ENCODE results near the gene PLEKHA7. TPM values are rescaled to one million over a fixed set of nuclear protein-coding genes. Genes with fewer than 3 reads are reported as not detected.
"Not testable (repeated sequence)": the region's sequence is repeated elsewhere in the genome, so short reads cannot be mapped to it uniquely, and the experiment has no call there.

The PLEKHA7 gene
- total and polyA plus RNA-seq, 2 donors from 2014 or later: 24.4 to 65.7 TPM

DNA sequence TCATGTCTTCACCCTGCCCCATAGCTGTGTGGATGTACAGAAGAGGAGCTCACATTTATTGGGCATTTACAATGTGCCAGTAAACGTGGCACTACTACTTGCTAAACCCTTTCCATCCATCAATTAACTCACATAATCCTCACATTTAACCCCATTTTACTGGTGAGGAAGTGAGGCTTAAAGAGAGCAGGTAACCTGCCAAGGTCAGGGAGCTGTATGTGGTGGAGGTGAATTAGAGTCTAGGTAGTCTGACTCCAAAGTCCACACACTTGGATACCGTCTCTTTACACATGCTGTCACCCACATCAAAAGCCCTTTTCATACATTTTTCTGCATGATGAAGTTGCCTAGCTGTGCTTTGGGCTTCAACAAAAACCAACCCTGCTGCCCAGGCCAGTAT is 10.8 kb downstream of the PLEKHA7 start:
- FAIRE-seq (no peak), DNase-seq (no peak)
- Histone ChIP-seq H3K36me3 (ENCODE audit: control insufficient read depth in 2 of 3, insufficient read depth in 3 of 3, low read length in 3 of 3) (no peaks in the 10 kb centered on the region), H3K4me3 (ENCODE audit: low read length in 3 of 3) (no peak overlapping the region), H3K27me3 (ENCODE audit: control insufficient read depth, insufficient read depth, low read length) (no peaks in the 10 kb centered on the region), H3K4me1 (ENCODE audit: control insufficient read depth in 2 of 3, insufficient read depth in 2 of 3, low read depth in 1 of 3, low read length in 3 of 3) (peaks cover 0 to 34% (median 14%) of the 10 kb centered on the region in 3 donors), H3K9me3 (ENCODE audit: control insufficient read depth in 2 of 3, insufficient read depth in 1 of 3, low read length in 3 of 3) (no peaks in the 10 kb centered on the region), H3K9ac (ENCODE audit: low read length in 3 of 3) (no peak overlapping the region), H3K27ac (ENCODE audit: low read depth in 2 of 2, low read length in 2 of 2) (no peak overlapping the region)
- TF ChIP-seq, protein P1, sequence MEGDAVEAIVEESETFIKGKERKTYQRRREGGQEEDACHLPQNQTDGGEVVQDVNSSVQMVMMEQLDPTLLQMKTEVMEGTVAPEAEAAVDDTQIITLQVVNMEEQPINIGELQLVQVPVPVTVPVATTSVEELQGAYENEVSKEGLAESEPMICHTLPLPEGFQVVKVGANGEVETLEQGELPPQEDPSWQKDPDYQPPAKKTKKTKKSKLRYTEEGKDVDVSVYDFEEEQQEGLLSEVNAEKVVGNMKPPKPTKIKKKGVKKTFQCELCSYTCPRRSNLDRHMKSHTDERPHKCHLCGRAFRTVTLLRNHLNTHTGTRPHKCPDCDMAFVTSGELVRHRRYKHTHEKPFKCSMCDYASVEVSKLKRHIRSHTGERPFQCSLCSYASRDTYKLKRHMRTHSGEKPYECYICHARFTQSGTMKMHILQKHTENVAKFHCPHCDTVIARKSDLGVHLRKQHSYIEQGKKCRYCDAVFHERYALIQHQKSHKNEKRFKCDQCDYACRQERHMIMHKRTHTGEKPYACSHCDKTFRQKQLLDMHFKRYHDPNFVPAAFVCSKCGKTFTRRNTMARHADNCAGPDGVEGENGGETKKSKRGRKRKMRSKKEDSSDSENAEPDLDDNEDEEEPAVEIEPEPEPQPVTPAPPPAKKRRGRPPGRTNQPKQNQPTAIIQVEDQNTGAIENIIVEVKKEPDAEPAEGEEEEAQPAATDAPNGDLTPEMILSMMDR (IDR thresholded peaks at IDR 0.05; ENCODE audit: borderline replicate concordance, extremely low read depth, insufficient read depth): no peak
- intact Hi-C loops (cut with DNase I): no loop called here

DNA sequence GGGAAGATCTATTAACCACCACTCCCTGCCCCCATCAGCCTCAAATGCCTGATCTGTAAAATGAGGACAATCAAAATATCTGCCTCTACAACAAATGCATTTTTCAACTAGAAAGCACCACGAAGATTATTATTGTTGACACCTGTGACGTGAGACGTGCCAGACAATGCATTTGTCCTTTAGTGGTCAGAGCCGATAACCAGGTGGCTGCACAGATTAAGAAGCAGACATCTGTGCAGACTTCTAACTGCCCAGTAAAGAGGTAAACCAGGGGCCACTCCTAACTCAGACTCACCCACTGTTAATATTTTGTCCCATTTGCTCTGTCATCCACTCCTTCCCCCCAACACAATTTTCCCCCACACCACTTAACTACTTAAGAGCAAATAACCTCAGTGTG is 11.7 kb downstream of the PLEKHA7 start:
- H3K36me3 ChIP-seq (ENCODE audit: control insufficient read depth in 2 of 3, insufficient read depth in 3 of 3, low read length in 3 of 3): no peaks in the 10 kb centered on the region
- intact Hi-C loops (cut with DNase I): no loop called here
- no peak overlapping the region for H3K27ac ChIP-seq (ENCODE audit: low read depth in 2 of 2, low read length in 2 of 2)
- no peak for FAIRE-seq
- no peak overlapping the region for H3K9ac ChIP-seq (ENCODE audit: low read length in 3 of 3)
- DNase-seq: no peak
- H3K27me3 ChIP-seq (ENCODE audit: control insufficient read depth, insufficient read depth, low read length): no peaks in the 10 kb centered on the region
- peaks cover 0 to 37% (median 20%) of the 10 kb centered on the region in 3 donors for H3K4me1 ChIP-seq (ENCODE audit: control insufficient read depth in 2 of 3, insufficient read depth in 2 of 3, low read depth in 1 of 3, low read length in 3 of 3)
- no peak overlapping the region for H3K4me3 ChIP-seq (ENCODE audit: low read length in 3 of 3)
- no peaks in the 10 kb centered on the region for H3K9me3 ChIP-seq (ENCODE audit: control insufficient read depth in 2 of 3, insufficient read depth in 1 of 3, low read length in 3 of 3)
- TF ChIP-seq, protein P1 (IDR thresholded peaks at IDR 0.05; ENCODE audit: borderline replicate concordance, extremely low read depth, insufficient read depth): no peak

DNA sequence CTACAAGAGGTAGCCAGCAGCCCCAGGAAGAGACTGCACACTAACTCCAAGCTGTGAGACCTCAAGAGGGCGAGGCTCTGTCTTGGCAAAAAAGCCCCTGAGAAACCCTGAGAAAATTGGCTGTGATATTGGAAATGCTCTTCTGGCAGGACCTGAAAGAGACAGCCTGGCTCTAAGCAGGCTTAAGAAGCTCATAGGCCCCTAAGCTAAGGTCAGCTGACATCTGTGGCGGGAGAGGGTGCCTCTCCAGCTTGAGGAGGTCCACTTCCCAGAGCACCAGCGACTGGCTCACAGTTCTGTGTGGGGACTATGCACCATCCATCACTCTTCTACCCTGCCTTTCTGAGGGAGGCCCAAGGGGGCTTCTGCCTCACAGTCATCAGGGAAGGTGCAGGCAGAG is 12.4 kb downstream of the PLEKHA7 start:
- Histone ChIP-seq H3K4me3 (ENCODE audit: low read length in 3 of 3) (no peak overlapping the region), H3K9ac (ENCODE audit: low read length in 3 of 3) (no peak overlapping the region), H3K27ac (ENCODE audit: low read depth in 2 of 2, low read length in 2 of 2) (no peak overlapping the region), H3K4me1 (ENCODE audit: control insufficient read depth in 2 of 3, insufficient read depth in 2 of 3, low read depth in 1 of 3, low read length in 3 of 3) (peaks cover 0 to 44% (median 27%) of the 10 kb centered on the region in 3 donors), H3K36me3 (ENCODE audit: control insufficient read depth in 2 of 3, insufficient read depth in 3 of 3, low read length in 3 of 3) (no peaks in the 10 kb centered on the region), H3K27me3 (ENCODE audit: control insufficient read depth, insufficient read depth, low read length) (no peaks in the 10 kb centered on the region), H3K9me3 (ENCODE audit: control insufficient read depth in 2 of 3, insufficient read depth in 1 of 3, low read length in 3 of 3) (no peaks in the 10 kb centered on the region)
- DNase-seq (no peak), FAIRE-seq (no peak)
- TF ChIP-seq, protein P1 (IDR thresholded peaks at IDR 0.05; ENCODE audit: borderline replicate concordance, extremely low read depth, insufficient read depth): no peak
- intact Hi-C loops (cut with DNase I): no loop called here

DNA sequence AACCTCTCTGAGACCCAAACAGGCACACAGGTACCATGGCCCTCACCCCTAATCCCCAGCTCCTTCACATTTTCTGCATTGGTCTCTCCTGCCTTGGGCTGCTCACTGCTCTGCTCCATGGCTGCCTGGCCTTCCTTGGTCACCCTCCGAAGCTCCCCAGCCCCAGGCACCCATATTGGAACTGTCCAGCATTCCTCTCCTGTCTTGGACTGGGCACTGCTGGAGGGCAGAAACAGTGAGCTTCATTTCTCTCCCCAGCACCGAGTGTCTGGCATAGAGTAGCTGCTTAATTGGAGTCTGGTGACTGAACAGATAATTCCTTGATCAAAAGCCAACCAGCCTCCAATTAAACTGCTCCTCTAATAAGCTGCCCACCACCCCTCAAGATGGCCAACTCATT is 13.2 kb downstream of the PLEKHA7 start:
- Histone ChIP-seq H3K4me3 (ENCODE audit: low read length in 3 of 3) (no peak overlapping the region), H3K27ac (ENCODE audit: low read depth in 2 of 2, low read length in 2 of 2) (no peak overlapping the region), H3K27me3 (ENCODE audit: control insufficient read depth, insufficient read depth, low read length) (no peaks in the 10 kb centered on the region), H3K4me1 (ENCODE audit: control insufficient read depth in 2 of 3, insufficient read depth in 2 of 3, low read depth in 1 of 3, low read length in 3 of 3) (peaks cover 0 to 50% (median 32%) of the 10 kb centered on the region in 3 donors), H3K9me3 (ENCODE audit: control insufficient read depth in 2 of 3, insufficient read depth in 1 of 3, low read length in 3 of 3) (no peaks in the 10 kb centered on the region), H3K36me3 (ENCODE audit: control insufficient read depth in 2 of 3, insufficient read depth in 3 of 3, low read length in 3 of 3) (no peaks in the 10 kb centered on the region), H3K9ac (ENCODE audit: low read length in 3 of 3) (no peak overlapping the region)
- FAIRE-seq: no peak
- intact Hi-C loops (cut with DNase I): no loop called here
- TF ChIP-seq, protein P1 (IDR thresholded peaks at IDR 0.05; ENCODE audit: borderline replicate concordance, extremely low read depth, insufficient read depth): no peak
- DNase-seq: no peak

GRCh38 chr11:17000253-17000652 is 14.0 kb downstream of the PLEKHA7 start:
- H3K36me3 ChIP-seq (ENCODE audit: control insufficient read depth in 2 of 3, insufficient read depth in 3 of 3, low read length in 3 of 3); H3K9ac ChIP-seq (ENCODE audit: low read length in 3 of 3); H3K4me3 ChIP-seq (ENCODE audit: low read length in 3 of 3); H3K9me3 ChIP-seq (ENCODE audit: control insufficient read depth in 2 of 3, insufficient read depth in 1 of 3, low read length in 3 of 3); DNase-seq; H3K27me3 ChIP-seq (ENCODE audit: control insufficient read depth, insufficient read depth, low read length); FAIRE-seq; intact Hi-C loops (cut with DNase I): not testable (repeated sequence)
- Histone ChIP-seq H3K27ac (ENCODE audit: low read depth in 2 of 2, low read length in 2 of 2) (peak overlapping the region in 1 of 2 donors; percentile 32), H3K4me1 (ENCODE audit: control insufficient read depth in 2 of 3, insufficient read depth in 2 of 3, low read depth in 1 of 3, low read length in 3 of 3) (peaks cover 0 to 52% (median 37%) of the 10 kb centered on the region in 3 donors)
